ENCODE data around the gene DDX4.
"Not testable (repeated sequence)": the region's sequence is repeated elsewhere in the genome, so short reads cannot be mapped to it uniquely, and the experiment has no call there.

Gene DDX4

GRCh38 chr5:55737793-55738192, at the start of gene DDX4:
TSS of gene DDX4 (plus strand) at chr5:55738061. CDS start at chr5:55738964, 903 bp downstream.
- DNase-seq (ENCODE audit: low spot score) = no peak
- no peak for TF ChIP-seq CTCF (IDR thresholded peaks at IDR 0.05; ENCODE audit: extremely low read depth, missing control alignments)

GRCh38 chr5:55691265-55692105, 46.4 kb upstream of the DDX4 start:
- DNase-seq (ENCODE audit: low spot score) = peak; percentile 61
- peak; percentile 14 for TF ChIP-seq CTCF (IDR thresholded peaks at IDR 0.05; ENCODE audit: extremely low read depth, missing control alignments)

GRCh38 chr5:55692106-55692417, 45.8 kb upstream of the DDX4 start:
- DNase-seq (ENCODE audit: low spot score) = no peak
- TF ChIP-seq CTCF (IDR thresholded peaks at IDR 0.05; ENCODE audit: extremely low read depth, missing control alignments) = no peak

- DNase-seq (ENCODE audit: low spot score) = no peak
- TF ChIP-seq CTCF (IDR thresholded peaks at IDR 0.05; ENCODE audit: extremely low read depth, missing control alignments) = no peak
Observed at GRCh38 chr5:55692509-55692908, 45.4 kb upstream of the DDX4 start.

GRCh38 chr5:55694152-55694830, 43.6 kb upstream of the DDX4 start:
- DNase-seq (ENCODE audit: low spot score) = peak; percentile 24
- TF ChIP-seq CTCF (IDR thresholded peaks at IDR 0.05; ENCODE audit: extremely low read depth, missing control alignments) = peak; percentile 34

GRCh38 chr5:55696704-55697103, 41.2 kb upstream of the DDX4 start:
- not testable (repeated sequence) for DNase-seq (ENCODE audit: low spot score)

- TF ChIP-seq CTCF (IDR thresholded peaks at IDR 0.05; ENCODE audit: extremely low read depth, missing control alignments) = no peak
- DNase-seq (ENCODE audit: low spot score) = peak; percentile 34
Observed at GRCh38 chr5:55699041-55699688, 38.7 kb upstream of the DDX4 start.
